T-helper 2 cell treated with Interferon-gamma antibody and Interleukin-4, amounts not matched to agents 5 μg/mL and 100 μg/mL, for 36 hours (primary cell): ENCODE data around the gene MCF2L2.
"Not testable (repeated sequence)": the region's sequence is repeated elsewhere in the genome, so short reads cannot be mapped to it uniquely, and the experiment has no call there.

Experiments
- DNase-seq: peaks from one replicate; pipeline ENCODE4 v3.0.0; 2021; ENCODE audit warnings: low spot score
- H3K27ac Mint-ChIP-seq: one replicate; pipeline ENCODE4 v1.8.0; 2021; ENCODE audit warnings: mild to moderate bottlenecking, mixed read lengths
- H3K27me3 Mint-ChIP-seq: one replicate; pipeline ENCODE4 v1.8.0; 2021; ENCODE audit warnings: low read depth, mixed read lengths
- H3K36me3 Mint-ChIP-seq: one replicate; pipeline ENCODE4 v1.8.0; 2021; ENCODE audit warnings: low read depth, mixed read lengths
- H3K4me1 Mint-ChIP-seq: one replicate; pipeline ENCODE4 v1.8.0; 2021; ENCODE audit warnings: low read depth, mixed read lengths
- H3K4me3 Mint-ChIP-seq: one replicate; pipeline ENCODE4 v1.8.0; 2022; ENCODE audit warnings: mild to moderate bottlenecking, moderate library complexity, mixed read lengths
- H3K9me3 Mint-ChIP-seq: one replicate; pipeline ENCODE4 v1.8.0; 2021; ENCODE audit warnings: mixed read lengths

The MCF2L2 gene

DNA sequence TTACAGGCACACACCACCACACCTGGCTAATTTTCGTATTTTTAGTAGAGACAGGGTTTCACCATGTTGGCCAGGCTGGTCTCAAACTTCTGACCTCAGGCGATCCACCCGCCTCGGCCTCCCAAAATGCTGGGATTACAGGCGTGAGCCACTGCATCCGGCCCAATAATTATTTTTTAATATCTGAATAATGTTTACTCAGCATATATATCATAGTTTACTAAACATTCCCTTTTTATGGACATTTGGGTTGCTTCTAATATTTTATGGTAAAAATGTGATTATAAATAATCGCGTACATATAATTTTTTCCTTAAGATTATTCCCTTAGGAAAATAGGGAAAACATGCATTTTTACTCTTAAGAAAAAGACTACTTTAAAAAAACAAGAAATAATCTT is 198.2 kb downstream of the MCF2L2 start:
- H3K27ac Mint-ChIP-seq, H3K4me3 Mint-ChIP-seq, H3K27me3 Mint-ChIP-seq, H3K36me3 Mint-ChIP-seq, DNase-seq, H3K9me3 Mint-ChIP-seq: not testable (repeated sequence)
- peaks cover 11% of the 10 kb centered on the region for H3K4me1 Mint-ChIP-seq

DNA sequence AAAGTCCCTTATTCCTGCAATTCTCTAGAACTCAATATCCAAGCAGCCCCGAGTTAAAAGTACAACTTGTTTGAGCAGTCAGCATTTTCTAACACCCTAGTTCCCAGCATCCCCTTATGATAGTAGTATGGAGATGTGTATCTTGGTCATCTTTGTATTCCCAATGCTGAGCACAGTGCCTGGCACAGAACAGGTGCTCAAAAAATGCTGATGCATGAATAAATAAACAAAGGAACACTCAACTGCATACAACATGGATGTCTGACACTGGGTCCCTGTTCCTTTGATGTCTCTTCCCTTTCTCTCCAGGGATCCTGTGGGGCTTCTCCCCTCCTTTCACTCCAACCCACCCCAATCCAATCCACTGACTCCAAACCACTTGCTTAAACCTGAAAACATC is 199.2 kb downstream of the MCF2L2 start:
- Mint-ChIP-seq H3K4me3 (no peak overlapping the region), H3K36me3 (no peaks in the 10 kb centered on the region), H3K9me3 (no peaks in the 10 kb centered on the region), H3K27ac (no peak overlapping the region), H3K27me3 (no peaks in the 10 kb centered on the region), H3K4me1 (peaks cover 19% of the 10 kb centered on the region)
- DNase-seq, result no peak

- Mint-ChIP-seq H3K4me1 (peaks cover 27% of the 10 kb centered on the region), H3K36me3 (no peaks in the 10 kb centered on the region), H3K4me3 (no peak overlapping the region), H3K27me3 (no peaks in the 10 kb centered on the region), H3K9me3 (no peaks in the 10 kb centered on the region), H3K27ac (no peak overlapping the region)
- DNase-seq, result peak; percentile 70
These were observed 200.8 kb downstream of the MCF2L2 start for GRCh38 chr3:183227586-183227985.

- no peak overlapping the region for H3K4me3 Mint-ChIP-seq
- no peak for DNase-seq
- H3K9me3 Mint-ChIP-seq, result no peaks in the 10 kb centered on the region
- H3K27me3 Mint-ChIP-seq, result no peaks in the 10 kb centered on the region
- H3K36me3 Mint-ChIP-seq, result no peaks in the 10 kb centered on the region
- no peak overlapping the region for H3K27ac Mint-ChIP-seq
- peaks cover 27% of the 10 kb centered on the region for H3K4me1 Mint-ChIP-seq
These were observed 202.0 kb downstream of the MCF2L2 start for GRCh38 chr3:183226333-183226890.

GRCh38 chr3:183224180-183224970 is 204.0 kb downstream of the MCF2L2 start:
- no peaks in the 10 kb centered on the region for H3K9me3 Mint-ChIP-seq
- peak; percentile 75 for DNase-seq
- H3K27ac Mint-ChIP-seq, result peak overlapping the region; percentile 75
- H3K36me3 Mint-ChIP-seq, result no peaks in the 10 kb centered on the region
- H3K27me3 Mint-ChIP-seq, result no peaks in the 10 kb centered on the region
- H3K4me3 Mint-ChIP-seq, result peak overlapping the region; percentile 66
- H3K4me1 Mint-ChIP-seq, result peaks cover 27% of the 10 kb centered on the region

GRCh38 chr3:183222631-183223235 is 205.7 kb downstream of the MCF2L2 start:
- Mint-ChIP-seq H3K4me1 (peaks cover 32% of the 10 kb centered on the region), H3K27ac (no peak overlapping the region), H3K4me3 (no peak overlapping the region), H3K27me3 (no peaks in the 10 kb centered on the region), H3K9me3 (no peaks in the 10 kb centered on the region), H3K36me3 (no peaks in the 10 kb centered on the region)
- no peak for DNase-seq

GRCh38 chr3:183220828-183221227 is 207.6 kb downstream of the MCF2L2 start:
- no peaks in the 10 kb centered on the region for H3K9me3 Mint-ChIP-seq
- H3K36me3 Mint-ChIP-seq, result no peaks in the 10 kb centered on the region
- no peak for DNase-seq
- H3K27me3 Mint-ChIP-seq, result no peaks in the 10 kb centered on the region
- no peak overlapping the region for H3K27ac Mint-ChIP-seq
- no peak overlapping the region for H3K4me3 Mint-ChIP-seq
- H3K4me1 Mint-ChIP-seq, result peaks cover 28% of the 10 kb centered on the region

DNA sequence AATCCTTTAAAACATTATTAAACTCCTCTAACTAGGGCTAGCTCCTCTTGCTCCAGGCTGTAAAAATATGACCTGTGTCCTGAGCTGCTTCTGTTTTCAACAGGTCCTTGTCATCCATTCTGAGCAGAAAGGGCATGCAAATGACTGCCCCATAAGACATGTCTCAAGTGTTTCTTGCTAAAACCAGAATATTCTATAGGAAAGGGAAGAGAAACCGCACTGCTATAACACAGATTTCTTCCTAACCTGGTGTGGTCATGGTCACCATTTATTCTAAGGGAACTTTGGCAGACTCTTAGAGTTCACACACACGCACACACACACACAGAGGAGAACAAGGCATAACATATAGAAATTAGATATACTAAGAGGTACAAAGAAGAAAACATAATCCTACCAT is 209.6 kb downstream of the MCF2L2 start:
- Mint-ChIP-seq H3K4me1 (peaks cover 15% of the 10 kb centered on the region), H3K36me3 (no peaks in the 10 kb centered on the region), H3K9me3 (no peaks in the 10 kb centered on the region), H3K27me3 (no peaks in the 10 kb centered on the region), H3K27ac (no peak overlapping the region), H3K4me3 (no peak overlapping the region)
- no peak for DNase-seq

- DNase-seq, result no peak
- Mint-ChIP-seq H3K4me3 (no peak overlapping the region), H3K27ac (no peak overlapping the region), H3K9me3 (no peaks in the 10 kb centered on the region), H3K4me1 (peaks cover 9% of the 10 kb centered on the region), H3K27me3 (no peaks in the 10 kb centered on the region), H3K36me3 (no peaks in the 10 kb centered on the region)
These were observed 210.7 kb downstream of the MCF2L2 start for GRCh38 chr3:183217548-183218332.

DNA sequence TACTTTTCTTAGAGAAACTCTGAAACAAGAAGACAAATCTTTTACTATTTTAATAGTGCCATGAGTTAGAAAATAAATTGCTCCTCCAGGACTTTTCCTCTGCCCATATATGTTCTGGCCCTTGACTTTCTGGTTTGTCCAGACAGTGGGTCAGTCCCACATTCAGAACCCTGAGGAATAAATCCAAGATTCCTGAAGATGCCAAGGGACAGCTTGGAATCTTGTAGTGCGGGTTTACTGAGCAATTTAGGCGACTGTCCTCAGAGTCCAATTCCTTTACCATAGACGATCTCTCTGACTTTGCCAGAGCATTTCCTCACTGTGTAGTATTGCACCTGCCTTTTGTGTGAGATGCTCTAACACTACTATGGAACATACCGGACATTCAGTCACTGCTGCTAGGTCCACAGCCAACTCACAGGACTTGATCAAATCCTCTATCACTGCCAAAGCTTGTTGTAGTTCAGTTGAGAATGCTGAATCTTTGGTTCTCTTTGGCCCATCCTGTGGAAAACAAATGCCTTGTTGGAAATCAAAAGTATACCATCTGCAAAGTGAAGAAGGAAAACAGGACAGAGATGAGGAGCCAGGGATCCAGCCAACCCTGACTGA is 212.7 kb downstream of the MCF2L2 start:
- no peak overlapping the region for H3K27ac Mint-ChIP-seq
- peaks cover 4% of the 10 kb centered on the region for H3K36me3 Mint-ChIP-seq
- H3K27me3 Mint-ChIP-seq, result no peaks in the 10 kb centered on the region
- H3K4me1 Mint-ChIP-seq, result peaks cover 12% of the 10 kb centered on the region
- DNase-seq, result no peak
- H3K4me3 Mint-ChIP-seq, result no peak overlapping the region
- peaks cover 10% of the 10 kb centered on the region for H3K9me3 Mint-ChIP-seq

- Mint-ChIP-seq H3K27ac (no peak overlapping the region), H3K27me3 (no peaks in the 10 kb centered on the region), H3K36me3 (peaks cover 13% of the 10 kb centered on the region), H3K9me3 (peaks cover 20% of the 10 kb centered on the region), H3K4me3 (no peak overlapping the region), H3K4me1 (peaks cover 12% of the 10 kb centered on the region)
- DNase-seq, result no peak
These were observed 214.2 kb downstream of the MCF2L2 start for GRCh38 chr3:183214277-183214612.

GRCh38 chr3:183213415-183214276 is 214.8 kb downstream of the MCF2L2 start:
- peaks cover 24% of the 10 kb centered on the region for H3K9me3 Mint-ChIP-seq
- peaks cover 13% of the 10 kb centered on the region for H3K36me3 Mint-ChIP-seq
- H3K4me3 Mint-ChIP-seq, result no peak overlapping the region
- peaks cover 7% of the 10 kb centered on the region for H3K4me1 Mint-ChIP-seq
- no peak for DNase-seq
- H3K27ac Mint-ChIP-seq, result no peak overlapping the region
- H3K27me3 Mint-ChIP-seq, result no peaks in the 10 kb centered on the region

GRCh38 chr3:183212565-183212964 is 215.9 kb downstream of the MCF2L2 start:
- no peaks in the 10 kb centered on the region for H3K27me3 Mint-ChIP-seq
- H3K36me3 Mint-ChIP-seq, result peaks cover 18% of the 10 kb centered on the region
- H3K4me3 Mint-ChIP-seq, result no peak overlapping the region
- DNase-seq, result no peak
- H3K27ac Mint-ChIP-seq, result no peak overlapping the region
- peaks cover 5% of the 10 kb centered on the region for H3K4me1 Mint-ChIP-seq
- peaks cover 29% of the 10 kb centered on the region for H3K9me3 Mint-ChIP-seq
